T-cell (primary cell): ENCODE results near the gene NEK8. TPM values are rescaled to one million over a fixed set of nuclear protein-coding genes. Genes with fewer than 3 reads are reported as not detected.
A peak's percentile ranks its signal among the peaks of the same experiment; 100 is the strongest.

Source experiments
- ATAC-seq, 4 experiments: fragments of 200-7000 bp in 3 of 4; fragments of 150-1000 bp in 1 of 4; cut with Tn5 transposase; replicated peaks in 1 of 4; 1 replicate in 3 of 4; 2 replicates in 1 of 4; pipeline ENCODE4 v1.10.0; 2021; ENCODE audit warnings: moderate library complexity in 3 of 4, mild to moderate bottlenecking in 2 of 4, moderate number of reproducible peaks in 1 of 4
- CTCF ChIA-PET, 2 donors: fragments of 300-600 bp; sonication (Branson Sonifier 250); formaldehyde crosslinking; loops; one replicate each; lab custom pipeline; 2022; ENCODE audit warnings: antibody characterized with exemption in 2 of 2; lab: Charles Lee
- POLR2A ChIA-PET, 2 donors: fragments of 300-600 bp; sonication (Branson Sonifier 250); formaldehyde crosslinking; loops; one replicate each; lab custom pipeline; 2022; ENCODE audit warnings: antibody characterized with exemption in 2 of 2; lab: Charles Lee
- DNase-seq, 35 experiments: peaks; one replicate each; pipeline versions ENCODE4 v3.0.0 to v3.0.0-alpha.2; 2013 to 2023
- H3K27ac ChIP-seq: one replicate; pipeline ENCODE4 v1.5.1; 2013; ENCODE audit warnings: low read length
- H3K27me3 ChIP-seq, 2 experiments: replicated peaks in 1 of 2; 1 replicate in 1 of 2; 2 replicates in 1 of 2; pipeline versions ENCODE4 v1.6.1 to v1.7.0; 2013; ENCODE audit warnings: low read length in 1 of 2, mixed read lengths in 1 of 2; ENCODE audit not compliant: control insufficient read depth in 2 of 2, insufficient read depth in 2 of 2; ENCODE audit errors: extremely low read depth in 1 of 2
- H3K36me3 ChIP-seq, 2 donors: 1 replicate in 1 of 2; 2 replicates in 1 of 2; pipeline versions ENCODE4 v1.6.1 to v1.7.0; 2013; ENCODE audit warnings: low read length in 1 of 2; ENCODE audit not compliant: control insufficient read depth in 2 of 2, insufficient read depth in 1 of 2; ENCODE audit errors: extremely low read depth in 1 of 2
- H3K4me1 ChIP-seq, 2 experiments: 1 replicate in 1 of 2; 2 replicates in 1 of 2; pipeline versions ENCODE4 v1.6.1 to v1.7.0; 2013; ENCODE audit warnings: low read length in 2 of 2, mixed read lengths in 1 of 2; ENCODE audit not compliant: insufficient read depth in 2 of 2, control insufficient read depth in 1 of 2; ENCODE audit errors: extremely low read depth in 1 of 2
- H3K4me3 ChIP-seq, 2 donors: 1 replicate in 1 of 2; 2 replicates in 1 of 2; pipeline versions ENCODE4 v1.5.1 to v1.7.0; 2013; ENCODE audit warnings: mild to moderate bottlenecking in 2 of 2, low read length in 1 of 2, moderate library complexity in 1 of 2; ENCODE audit not compliant: control insufficient read depth in 1 of 2; ENCODE audit errors: extremely low read depth in 1 of 2
- H3K9me3 ChIP-seq: 2 replicates; pipeline ENCODE4 v1.7.0; 2013
- H3K27ac Mint-ChIP-seq, 2 donors: one replicate each; pipeline ENCODE4 v1.8.0; 2020 to 2021; ENCODE audit warnings: mild to moderate bottlenecking in 2 of 2, mixed read lengths in 2 of 2
- H3K27me3 Mint-ChIP-seq, 2 donors: one replicate each; pipeline ENCODE4 v1.8.0; 2021 to 2022; ENCODE audit warnings: mixed read lengths in 2 of 2
- H3K36me3 Mint-ChIP-seq: one replicate; pipeline ENCODE4 v1.8.0; 2021; ENCODE audit warnings: mixed read lengths
- H3K4me1 Mint-ChIP-seq, 3 donors: one replicate each; pipeline ENCODE4 v1.8.0; 2020 to 2022; ENCODE audit warnings: mixed read lengths in 3 of 3, mild to moderate bottlenecking in 1 of 3
- H3K4me3 Mint-ChIP-seq, 3 donors: one replicate each; pipeline ENCODE4 v1.8.0; 2020 to 2022; ENCODE audit warnings: mild to moderate bottlenecking in 3 of 3, mixed read lengths in 3 of 3, moderate library complexity in 3 of 3
- H3K9me3 Mint-ChIP-seq, 3 donors: one replicate each; pipeline ENCODE4 v1.8.0; 2020 to 2022; ENCODE audit warnings: mixed read lengths in 3 of 3
- WGBS: methylation state at CpG from one replicate; pipeline ENCODE4 v1.1.5; 2013; ENCODE audit warnings: missing lambda C conversion rate; ENCODE audit not compliant: insufficient coverage; 5-methylcytosine and 5-hydroxymethylcytosine counted together
- total RNA-seq, 35 experiments: library from RNA in 6 of 35; stranded (reverse) in 6 of 35; fragments of 120-200 nt in 1 of 35; gene quantifications; one replicate each; pipeline versions ENCODE4 v1.2.1 to v1.2.4 and lab custom pipeline; 2013 to 2026

Gene NEK8
- total RNA-seq, 5 donors from 2014 or later (not counting 1 experiment from before 2014, with no cell fraction given): 7.7 to 13.6 (median 12.7) TPM

- CTCF ChIA-PET: interaction anchor here (0.7 to 2.0 kb wide), 4 partner anchors 30 to 105 kb away, joined by 3 to 5 read pairs (median 3); partner anchors contain the start of gene TLCD1 (in 1 of the 2)
- Histone ChIP-seq H3K4me3 (no peak overlapping the region), H3K36me3 (peaks cover 9 to 37% of the 10 kb centered on the region in 2 donors), H3K9me3 (no peaks in the 10 kb centered on the region), H3K27ac (no peak overlapping the region), H3K27me3 (no peaks in the 10 kb centered on the region), H3K4me1 (no peaks in the 10 kb centered on the region)
- ATAC-seq (no peak), DNase-seq (no peak)
- POLR2A ChIA-PET: interaction anchor here in 1 of 2 donors (0.6 to 0.7 kb wide), 2 partner anchors 21 to 67 kb away, joined by 3 to 5 read pairs; no protein-coding TSS in a partner anchor
- H3K36me3 Mint-ChIP-seq: peaks cover 23% of the 10 kb centered on the region
- 100% methylated on average over 2 of the region's 5 CpGs for WGBS
- no peaks in the 10 kb centered on the region for H3K9me3 Mint-ChIP-seq
- peaks cover 0 to 3% (median 0%) of the 10 kb centered on the region in 3 donors for H3K4me1 Mint-ChIP-seq
- H3K27me3 Mint-ChIP-seq: no peaks in the 10 kb centered on the region
- H3K4me3 Mint-ChIP-seq: no peak overlapping the region
- peak overlapping the region; percentile 19 to 33 for H3K27ac Mint-ChIP-seq
Observed at GRCh38 chr17:28756049-28756804, 27.6 kb downstream of the NEK8 start.

- POLR2A ChIA-PET: no interaction called here
- ATAC-seq: no peak
- peaks cover 26% of the 10 kb centered on the region for H3K36me3 Mint-ChIP-seq
- DNase-seq: no peak
- CTCF ChIA-PET: interaction anchor here in 1 of 2 donors (0.6 kb wide), 1 partner anchor 31 kb away, joined by 3 read pairs; no protein-coding TSS in a partner anchor
- no peaks in the 10 kb centered on the region for H3K9me3 ChIP-seq
- H3K36me3 ChIP-seq: peaks cover 11 to 46% of the 10 kb centered on the region in 2 donors
- no peaks in the 10 kb centered on the region for H3K27me3 ChIP-seq
- H3K4me1 ChIP-seq: no peaks in the 10 kb centered on the region
- no peaks in the 10 kb centered on the region for H3K9me3 Mint-ChIP-seq
- H3K27ac ChIP-seq: no peak overlapping the region
- 99% methylated on average over 32 of the region's 32 CpGs for WGBS
- no peak overlapping the region for H3K4me3 ChIP-seq
- H3K4me3 Mint-ChIP-seq: no peak overlapping the region
- H3K4me1 Mint-ChIP-seq: peaks cover 0 to under 1% (median under 1%) of the 10 kb centered on the region in 3 donors
- no peak overlapping the region for H3K27ac Mint-ChIP-seq
- H3K27me3 Mint-ChIP-seq: no peaks in the 10 kb centered on the region
Observed at GRCh38 chr17:28758411-28759121, 30.0 kb downstream of the NEK8 start.

- POLR2A ChIA-PET: no interaction called here
- CTCF ChIA-PET: no interaction called here
Observed at GRCh38 chr17:28759256-28759865, 30.8 kb downstream of the NEK8 start.

GRCh38 chr17:28760601-28761562 lies 32.3 kb downstream of the NEK8 start:
- peaks cover 3 to 6% (median 4%) of the 10 kb centered on the region in 3 donors for H3K4me1 Mint-ChIP-seq
- POLR2A ChIA-PET: interaction anchor here (0.7 to 1.6 kb wide), 2 partner anchors 26 to 41 kb away, joined by 3 to 5 read pairs; partner anchors contain the start of gene RPL23A (in 1 of the 2)
- WGBS: 69% methylated on average over 6 of the region's 9 CpGs

More at GRCh38 chr17:28759256-28759865, 30.8 kb downstream of the NEK8 start:
- no peak overlapping the region for H3K4me3 Mint-ChIP-seq
- no peak overlapping the region for H3K27ac Mint-ChIP-seq
- 98% methylated on average over 12 of the region's 18 CpGs for WGBS
- no peaks in the 10 kb centered on the region for H3K9me3 ChIP-seq
- H3K4me1 ChIP-seq: no peaks in the 10 kb centered on the region
- H3K36me3 ChIP-seq: peaks cover 11 to 46% of the 10 kb centered on the region in 2 donors
- no peaks in the 10 kb centered on the region for H3K27me3 ChIP-seq
- H3K9me3 Mint-ChIP-seq: no peaks in the 10 kb centered on the region
- DNase-seq (no peak), ATAC-seq (no peak)
- H3K36me3 Mint-ChIP-seq: peaks cover 29% of the 10 kb centered on the region
- no peaks in the 10 kb centered on the region for H3K27me3 Mint-ChIP-seq
- peaks cover 3 to 6% (median 4%) of the 10 kb centered on the region in 3 donors for H3K4me1 Mint-ChIP-seq
- H3K27ac ChIP-seq: no peak overlapping the region
- H3K4me3 ChIP-seq: no peak overlapping the region

GRCh38 chr17:28763137-28763799 lies 34.7 kb downstream of the NEK8 start:
- Mint-ChIP-seq H3K9me3 (no peaks in the 10 kb centered on the region), H3K27ac (no peak overlapping the region), H3K4me1 (peaks cover 3 to 6% (median 4%) of the 10 kb centered on the region in 3 donors), H3K27me3 (no peaks in the 10 kb centered on the region), H3K4me3 (no peak overlapping the region), H3K36me3 (peaks cover 17% of the 10 kb centered on the region)
- ChIA-PET CTCF (interaction anchor here (0.5 to 3.0 kb wide), 61 partner anchors 9 to 1041 kb away, joined by 3 to 32 read pairs (median 4); partner anchors contain the start of genes FAM222B (in 2 of the 2), TLCD1 (in 2 of the 2), DHRS13 (in 1 of the 2) and ERAL1 (in 1 of the 2)), POLR2A (interaction anchor here in 1 of 2 donors (0.7 to 1.0 kb wide), 2 partner anchors 12 to 65 kb away, joined by 3 to 4 read pairs; no protein-coding TSS in a partner anchor)
- H3K4me1 ChIP-seq: no peaks in the 10 kb centered on the region
- H3K36me3 ChIP-seq: peaks cover 10 to 46% of the 10 kb centered on the region in 2 donors
- no peak overlapping the region for H3K4me3 ChIP-seq
- H3K27ac ChIP-seq: no peak overlapping the region
- DNase-seq (no peak), ATAC-seq (peak in 3 of 4 experiments; percentile 23 to 45 (median 29))
- no peaks in the 10 kb centered on the region for H3K27me3 ChIP-seq
- H3K9me3 ChIP-seq: no peaks in the 10 kb centered on the region
- WGBS: no CpG with 5 or more reads among the region's 1 CpG

More at GRCh38 chr17:28760601-28761562, 32.3 kb downstream of the NEK8 start:
- Mint-ChIP-seq H3K27me3 (no peaks in the 10 kb centered on the region), H3K27ac (no peak overlapping the region), H3K9me3 (no peaks in the 10 kb centered on the region), H3K36me3 (peaks cover 29% of the 10 kb centered on the region), H3K4me3 (no peak overlapping the region)
- Histone ChIP-seq H3K27ac (no peak overlapping the region), H3K27me3 (no peaks in the 10 kb centered on the region), H3K9me3 (no peaks in the 10 kb centered on the region), H3K36me3 (peaks cover 11 to 52% of the 10 kb centered on the region in 2 donors), H3K4me1 (no peaks in the 10 kb centered on the region), H3K4me3 (no peak overlapping the region)
- CTCF ChIA-PET: interaction anchor here (0.6 to 0.8 kb wide), 3 partner anchors 27 to 356 kb away, joined by 3 read pairs; no protein-coding TSS in a partner anchor
- ATAC-seq: no peak
- DNase-seq: no peak
